GM10248 (cell line): ENCODE results near the gene OXA1L.
A peak's percentile ranks its signal among the peaks of the same experiment; 100 is the strongest.
"Not testable (repeated sequence)": the region's sequence is repeated elsewhere in the genome, so short reads cannot be mapped to it uniquely, and the experiment has no call there.

Experiments used
- CTCF ChIA-PET: fragments of 300-600 bp; sonication (Branson Sonifier 250); formaldehyde crosslinking; extraction: SDS; loops from one replicate; lab custom pipeline; 2021; ENCODE audit warnings: antibody characterized with exemption; lab: Yijun Ruan, JAX
- POLR2A ChIA-PET: fragments of 350-650 bp; sonication (Branson Sonifier 250); formaldehyde crosslinking; extraction: SDS; loops from one replicate; lab custom pipeline; 2020; ENCODE audit warnings: antibody characterized with exemption; lab: Yijun Ruan, JAX
- DNase-seq: peaks from one replicate; pipeline ENCODE4 v3.0.0; 2012; ENCODE audit errors: extremely low spot score
- CTCF ChIP-seq: IDR thresholded peaks from 2 replicates; pipeline ENCODE4 v1.5.1; 2012; ENCODE audit warnings: mild to moderate bottlenecking, low read depth; ENCODE audit errors: extremely low read depth, missing control alignments, control extremely low read depth

The OXA1L gene

DNA sequence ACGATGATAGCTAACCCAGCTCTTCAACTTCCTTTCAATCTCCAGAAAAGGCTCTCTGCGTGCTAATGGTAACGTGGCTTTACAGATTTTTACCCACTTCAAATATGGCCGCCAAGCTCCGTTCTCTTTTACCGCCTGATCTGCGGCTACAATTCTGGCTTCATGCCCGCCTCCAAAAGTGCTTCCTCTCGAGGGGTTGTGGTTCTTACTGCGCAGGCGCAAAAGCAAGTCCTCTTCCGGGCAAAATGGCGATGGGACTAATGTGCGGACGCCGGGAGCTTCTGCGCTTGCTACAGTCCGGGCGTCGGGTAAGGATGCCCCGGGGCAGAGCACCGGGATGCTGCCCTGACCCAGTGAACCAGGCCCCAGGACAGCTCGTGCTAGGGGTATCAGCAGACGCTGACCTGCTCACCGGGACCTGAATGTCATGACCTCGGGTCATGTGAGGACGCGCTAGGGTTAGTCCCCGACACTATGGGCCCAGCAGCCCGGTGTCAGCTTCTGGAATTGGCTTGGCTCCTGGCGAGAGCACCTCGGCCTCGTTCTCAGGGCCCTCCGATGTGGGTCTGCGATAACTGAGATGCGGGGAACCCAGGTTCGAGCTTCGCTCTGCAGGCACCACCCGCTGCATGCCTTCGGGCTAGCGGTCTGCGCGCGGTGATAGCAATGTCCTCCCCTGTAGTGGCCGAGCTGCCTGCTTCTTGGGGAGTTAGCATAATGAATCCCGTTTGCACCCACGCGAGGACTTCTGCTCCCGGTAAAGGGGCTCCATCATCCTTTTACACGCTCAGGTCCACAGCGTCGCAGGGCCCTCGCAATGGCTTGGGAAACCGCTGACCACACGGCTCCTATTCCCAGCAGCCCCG is at the start of gene OXA1L:
Gene OXA1L, plus strand, starts transcription at position 232 of the 866 bp plus-strand sequence. Its CDS starts 14 bp downstream, at position 246.
- ChIA-PET POLR2A (interaction anchor here (0.5 to 1.2 kb wide), 8 partner anchors 12 to 177 kb away, joined by 3 to 4 read pairs (median 3); no protein-coding TSS in a partner anchor), CTCF (interaction anchor here (0.9 to 3.2 kb wide), 17 partner anchors 11 to 211 kb away, joined by 3 to 24 read pairs (median 4); partner anchors contain the start of genes DAD1 and LRP10)
- DNase-seq: peak; percentile 91
- no peak for TF ChIP-seq CTCF

DNA sequence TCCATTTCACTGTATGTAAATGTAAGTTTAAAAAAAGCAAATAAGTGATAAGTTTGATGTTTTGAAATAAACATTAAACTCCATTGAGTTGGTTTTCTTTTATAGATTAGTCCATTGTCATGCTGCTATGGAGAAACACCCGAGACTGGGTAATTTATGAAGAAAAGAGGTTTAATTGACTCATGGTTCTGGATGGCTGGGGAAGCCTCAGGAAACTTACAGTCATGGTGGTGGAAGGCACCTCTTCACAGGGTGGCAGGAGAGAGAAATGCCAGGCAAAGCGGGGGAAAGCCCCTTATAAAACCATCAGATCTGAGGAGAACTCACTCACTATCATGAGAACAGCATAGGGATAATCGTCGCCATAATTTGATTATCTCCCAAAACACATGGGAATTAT is 48.4 kb upstream of the OXA1L start:
- ChIA-PET POLR2A (no interaction called here), CTCF (no interaction called here)
- no peak for TF ChIP-seq CTCF
- no peak for DNase-seq

DNA sequence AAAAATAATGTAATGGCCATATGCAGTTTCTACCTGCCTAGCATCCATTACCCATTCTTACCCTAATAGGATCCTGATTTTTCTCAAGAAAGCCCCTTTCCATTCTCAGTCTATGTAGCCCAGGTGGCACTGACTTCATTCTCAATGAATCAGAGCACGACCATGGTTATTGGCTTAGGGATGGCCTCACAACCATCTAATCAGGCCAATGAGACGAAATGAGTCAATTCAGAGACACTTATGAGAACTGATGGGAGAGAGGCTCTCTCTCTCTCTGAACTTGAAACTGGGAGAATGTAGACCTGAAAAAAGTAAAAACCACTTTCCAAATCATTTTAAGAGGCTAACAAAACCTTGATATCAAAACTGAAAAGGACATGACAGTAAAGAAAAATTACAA is 45.3 kb upstream of the OXA1L start:
- no peak for DNase-seq
- POLR2A ChIA-PET: interaction anchor here (1.0 kb wide), 1 partner anchor 45 kb away, joined by 3 read pairs; no protein-coding TSS in a partner anchor
- CTCF ChIA-PET: interaction anchor here (1.1 to 1.9 kb wide), 3 partner anchors 12 to 151 kb away, joined by 3 to 4 read pairs (median 4); no protein-coding TSS in a partner anchor
- TF ChIP-seq CTCF: no peak

DNA sequence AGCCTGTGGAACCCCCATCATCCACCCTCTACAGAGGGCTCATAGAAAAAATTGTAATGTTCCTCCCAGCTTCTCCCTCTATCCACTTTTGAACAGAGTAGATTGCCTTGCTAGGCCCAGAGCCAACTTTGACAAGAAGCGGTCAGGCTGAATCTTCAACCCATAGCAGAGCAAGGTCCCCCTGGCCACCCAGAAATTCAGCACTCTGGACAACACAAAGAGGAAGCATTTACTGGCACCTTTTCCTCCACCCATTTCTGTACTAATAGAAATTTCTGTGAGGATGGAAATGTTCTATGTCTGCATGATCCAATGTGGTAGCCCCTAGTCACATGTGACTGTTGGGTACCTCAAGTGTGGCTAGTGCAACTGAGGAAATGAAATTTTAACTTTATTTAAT is 42.7 kb upstream of the OXA1L start:
- POLR2A ChIA-PET: no interaction called here
- no peak for DNase-seq
- no peak for TF ChIP-seq CTCF
- CTCF ChIA-PET: interaction anchor here (1.0 kb wide), 1 partner anchor 36 kb away, joined by 3 read pairs; no protein-coding TSS in a partner anchor

GRCh38 chr14:22724847-22725246 is 41.6 kb upstream of the OXA1L start:
- POLR2A ChIA-PET: not testable (repeated sequence)
- CTCF ChIA-PET: interaction anchor here (1.0 kb wide), 1 partner anchor 35 kb away, joined by 3 read pairs; no protein-coding TSS in a partner anchor

DNA sequence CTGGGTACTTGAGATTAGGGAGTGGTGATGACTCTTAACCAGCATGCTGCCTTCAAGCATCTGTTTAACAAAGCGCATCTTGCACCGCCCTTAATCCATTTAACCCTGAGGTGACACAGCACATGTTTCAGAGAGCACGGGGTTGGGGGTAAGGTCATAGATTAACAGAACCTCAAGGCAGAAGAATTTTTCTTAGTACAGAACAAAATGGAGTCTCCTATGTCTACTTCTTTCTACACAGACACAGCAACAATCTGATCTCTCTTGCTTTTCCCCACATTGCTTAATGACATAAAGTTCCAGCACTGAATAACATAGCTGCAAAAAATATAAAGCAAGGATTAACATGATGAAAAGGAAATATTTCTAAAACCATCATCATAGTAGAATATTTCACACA is 41.1 kb upstream of the OXA1L start:
- CTCF ChIA-PET, DNase-seq, POLR2A ChIA-PET: not testable (repeated sequence)

More at GRCh38 chr14:22724847-22725246, 41.6 kb upstream of the OXA1L start:
- not testable (repeated sequence) for DNase-seq

- no peak for TF ChIP-seq CTCF
- POLR2A ChIA-PET: no interaction called here
Observed at GRCh38 chr14:22726012-22726411, 40.5 kb upstream of the OXA1L start.

GRCh38 chr14:22732062-22732461 is 34.4 kb upstream of the OXA1L start:
- DNase-seq, POLR2A ChIA-PET: not testable (repeated sequence)
- CTCF ChIA-PET: interaction anchor here (0.9 kb wide), 3 partner anchors 17 to 141 kb away, joined by 3 read pairs; no protein-coding TSS in a partner anchor

More at GRCh38 chr14:22726012-22726411, 40.5 kb upstream of the OXA1L start:
- DNase-seq: no peak
- CTCF ChIA-PET: no interaction called here
